K562 (cell line): ENCODE results near the gene SS18. TPM values are rescaled to one million over a fixed set of nuclear protein-coding genes. Genes with fewer than 3 reads are reported as not detected.

Source experiments
- AFF4 ChIP-seq: sonication (generic); formaldehyde crosslinking; IDR thresholded peaks from 2 replicates; pipeline ENCODE4 v1.8.0; 2023; ENCODE audit warnings: mild to moderate bottlenecking, missing genetic modification reagents
- ATF4 ChIP-seq: fragments of 450-650 bp; formaldehyde crosslinking; IDR thresholded peaks from 2 replicates; pipeline ENCODE4 v1.4.0; 2022; ENCODE audit warnings: mild to moderate bottlenecking, moderate library complexity
- BHLHE40 ChIP-seq: IDR thresholded peaks from 2 replicates; pipeline ENCODE4 v1.6.1; 2011; ENCODE audit warnings: low read length, improper control_type of control experiment
- BRF1 ChIP-seq: IDR thresholded peaks from 3 replicates; pipeline ENCODE4 v1.6.1; 2011; ENCODE audit warnings: borderline replicate concordance, mild to moderate bottlenecking; ENCODE audit not compliant: insufficient read length; ENCODE audit errors: extremely low read depth
- CGGBP1 ChIP-seq: fragments of 250-450 bp; sonication (Bioruptor Pico); IDR thresholded peaks from 2 replicates; pipeline ENCODE4 v1.9.0; 2021; ENCODE audit warnings: mild to moderate bottlenecking
- CREBBP ChIP-seq: IDR thresholded peaks from one replicate; pipeline ENCODE4 v1.6.1; 2012; ENCODE audit warnings: low read depth, mild to moderate bottlenecking, control low read depth, inconsistent platforms, low read length
- DEAF1 ChIP-seq: fragments of 450-650 bp; formaldehyde crosslinking; IDR thresholded peaks from 2 replicates; pipeline ENCODE4 v1.4.0; 2020; ENCODE audit warnings: mild to moderate bottlenecking, moderate library complexity
- E2F1 ChIP-seq: sonication (generic); formaldehyde crosslinking; IDR thresholded peaks from 2 replicates; pipeline ENCODE4 v1.8.1; 2023; ENCODE audit warnings: mild to moderate bottlenecking, missing genetic modification reagents, moderate library complexity
- FOXA3 ChIP-seq, 2 experiments: fragments of 450-650 bp in 1 of 2; sonication (generic) in 1 of 2; formaldehyde crosslinking; IDR thresholded peaks in 1 of 2; conservative IDR thresholded peaks in 1 of 2; 2 replicates each; pipeline versions ENCODE4 v1.4.0 to v1.8.0; 2020 to 2022; ENCODE audit warnings: mild to moderate bottlenecking in 2 of 2, missing genetic modification reagents in 1 of 2
- L3MBTL2 ChIP-seq: fragments of 450-650 bp; IDR thresholded peaks from 2 replicates; pipeline ENCODE4 v1.6.1; 2016; ENCODE audit warnings: mild to moderate bottlenecking, moderate library complexity
- NRF1 ChIP-seq, 2 experiments: fragments of 450-650 bp; IDR thresholded peaks in 1 of 2; conservative IDR thresholded peaks in 1 of 2; 2 replicates each; pipeline ENCODE4 v1.6.1; 2014; ENCODE audit warnings: mild to moderate bottlenecking in 2 of 2
- RUNX1 ChIP-seq: sonication (generic); IDR thresholded peaks from 2 replicates; pipeline ENCODE4 v1.6.1; 2016; ENCODE audit warnings: antibody characterized with exemption, low read depth
- SRSF3 ChIP-seq: fragments of 200-400 bp; formaldehyde crosslinking; IDR thresholded peaks from 2 replicates; pipeline ENCODE4 v1.6.1; 2016; ENCODE audit warnings: mild to moderate bottlenecking, low read length, moderate library complexity; ENCODE audit not compliant: insufficient read depth
- STAT5A ChIP-seq: IDR thresholded peaks from 2 replicates; pipeline ENCODE4 v1.6.1; 2012; ENCODE audit warnings: low read length, inconsistent platforms, borderline replicate concordance
- TGIF2 ChIP-seq: sonication (generic); formaldehyde crosslinking; IDR thresholded peaks from 2 replicates; pipeline ENCODE4 v1.8.1; 2022; ENCODE audit warnings: mild to moderate bottlenecking, missing genetic modification reagents, moderate library complexity
- ZBTB2 ChIP-seq: fragments of 450-650 bp; IDR thresholded peaks from 2 replicates; pipeline ENCODE4 v1.6.1; 2016; ENCODE audit warnings: antibody characterized with exemption
- ZNF511 ChIP-seq: sonication (generic); formaldehyde crosslinking; IDR thresholded peaks from 2 replicates; pipeline ENCODE4 v1.8.0; 2022; ENCODE audit warnings: mild to moderate bottlenecking, missing genetic modification reagents
- polyA plus RNA-seq, 8 experiments: library from polyadenylated mRNA; depleted of rRNA in 4 of 8; stranded (reverse) in 5 of 8; unstranded in 3 of 8; fragments of >200 nt; fragmentation: Nextera tagmentation in 2 of 8; fragmentation: Illumina TruSeq in 1 of 8; extraction: Ambion mirVana in 2 of 8; extraction: Trizol in 1 of 8; gene quantifications; 2 replicates each; pipeline versions ENCODE4 v1.2.1 to v1.2.3, GENCODE V29; 2011 to 2014; ENCODE audit warnings: inconsistent platforms in 1 of 8, missing spikeins in 1 of 8
- total RNA-seq, 7 experiments: library from RNA; depleted of rRNA in 6 of 7; stranded (reverse); fragments of >200 nt in 6 of 7; fragmentation: Illumina TruSeq in 2 of 7; extraction: Trizol in 2 of 7; gene quantifications; 2 replicates each; pipeline versions ENCODE4 v1.2.1 to v1.2.3, GENCODE V29; 2011 to 2021; ENCODE audit warnings: low replicate concordance in 1 of 7

Gene SS18
- total and polyA plus RNA-seq, 9 of the 15 experiments (the other 6 are each of a cell fraction or from before 2014, with no cell fraction given): 30.9 to 190 (median 102) TPM

- TF ChIP-seq E2F1 (CRISPR knock-in tag) (peak; percentile 63; the same call in 1 of the 2 replicates), L3MBTL2 (peak; percentile 81), SRSF3 (no peak), ZBTB2 (peak; percentile 73; the same call in 1 of the 2 replicates), BRF1 (no peak), RUNX1 (0 out of 2 replicates have a peak, but pooled peaks have one; percentile 35), ATF4 (CRISPR knock-in tag) (no peak), TGIF2 (CRISPR knock-in tag) (no peak; the same call in 1 of the 2 replicates), ZNF511 (CRISPR knock-in tag) (peak; percentile 46; the same call in 1 of the 2 replicates), STAT5A (no peak), AFF4 (CRISPR knock-in tag) (peak; percentile 66), BHLHE40 (no peak), DEAF1 (CRISPR knock-in tag) (peak; percentile 59; the same call in 1 of the 2 replicates), FOXA3 (CRISPR knock-in tag; conservative IDR thresholded peaks at IDR 0.05 in 1 of 2, IDR thresholded peaks at IDR 0.05 in 1 of 2) (0 out of 4 replicates have a peak, but pooled peaks of 1 of the 2 experiments have one; percentile 32), NRF1 (conservative IDR thresholded peaks at IDR 0.05 in 1 of 2, IDR thresholded peaks at IDR 0.05 in 1 of 2) (peak; percentile 84 to 86), CREBBP (no peak), CGGBP1 (CRISPR knock-in tag) (no peak)
Measured at GRCh38 chr18:26091047-26091630, 726 bp upstream of the SS18 start (continued).
